IMR-90 (cell line): ENCODE results near the gene INPP5F. TPM values are rescaled to one million over a fixed set of nuclear protein-coding genes. Genes with fewer than 3 reads are reported as not detected.

ENCODE experiments used
- ATAC-seq: fragments of 200-7000 bp; cut with Tn5 transposase; 2 replicates; pipeline ENCODE4 v1.9.1; 2020; ENCODE audit warnings: low read depth, mild to moderate bottlenecking, moderate library complexity
- BruUV-seq: library from RNA; stranded (reverse); fragments of 400-500 nt; replicated peaks from 2 replicates; lab custom pipeline; 2021; lab: Mats Ljungman, UMichigan
- CTCF ChIA-PET: fragments of 300-600 bp; formaldehyde crosslinking; extraction: SDS; loops from one replicate; lab custom pipeline; 2021; ENCODE audit warnings: antibody characterized with exemption; lab: Yijun Ruan, JAX
- POLR2A ChIA-PET: fragments of 300-600 bp; sonication (Branson Sonifier 250); formaldehyde crosslinking; loops from one replicate; lab custom pipeline; 2022; ENCODE audit warnings: antibody characterized with exemption; ENCODE audit not compliant: unreplicated experiment; lab: Charles Lee
- DNase-seq: peaks from one replicate; pipeline ENCODE4 v3.0.0; 2013
- H2AFZ ChIP-seq: replicated peaks from 2 replicates; pipeline ENCODE3; 2013; ENCODE audit warnings: low read length, mild to moderate bottlenecking; ENCODE audit not compliant: poor library complexity
- H2AK5ac ChIP-seq: 2 replicates; pipeline ENCODE4 v1.6.1; 2013; ENCODE audit warnings: low read depth, low read length, inconsistent platforms
- H2AK9ac ChIP-seq: replicated peaks from 2 replicates; pipeline ENCODE3; 2013; ENCODE audit warnings: mild to moderate bottlenecking, low read depth, low read length, moderate library complexity; ENCODE audit not compliant: poor library complexity
- H2BK120ac ChIP-seq: 2 replicates; pipeline ENCODE4 v1.6.1; 2013; ENCODE audit warnings: low read depth, low read length, inconsistent platforms
- H2BK15ac ChIP-seq: 3 replicates; pipeline ENCODE4 v1.6.1; 2013; ENCODE audit warnings: low read depth, low read length, inconsistent platforms
- H2BK20ac ChIP-seq: 2 replicates; pipeline ENCODE4 v1.6.1; 2013; ENCODE audit warnings: low read depth, mild to moderate bottlenecking, inconsistent platforms, low read length, moderate library complexity
- H2BK5ac ChIP-seq: 2 replicates; pipeline ENCODE4 v1.6.1; 2013; ENCODE audit warnings: mild to moderate bottlenecking, low read depth, low read length, inconsistent platforms; ENCODE audit not compliant: poor library complexity, severe bottlenecking
- H3K14ac ChIP-seq: replicated peaks from 2 replicates; pipeline ENCODE4 v1.6.1; 2013; ENCODE audit warnings: low read depth, low read length, inconsistent platforms
- H3K18ac ChIP-seq: 2 replicates; pipeline ENCODE4 v1.6.1; 2013; ENCODE audit warnings: low read depth, low read length, control low read depth
- H3K23ac ChIP-seq: 2 replicates; pipeline ENCODE4 v1.6.1; 2013; ENCODE audit warnings: low read depth, low read length, inconsistent platforms
- H3K27ac ChIP-seq: 2 replicates; pipeline ENCODE4 v1.5.1; 2013; ENCODE audit warnings: mild to moderate bottlenecking, control low read depth, low read length; ENCODE audit not compliant: insufficient read depth
- H3K27me3 ChIP-seq: 2 replicates; pipeline ENCODE4 v1.6.1; 2013; ENCODE audit warnings: low read length; ENCODE audit not compliant: control insufficient read depth, insufficient read depth
- H3K36me3 ChIP-seq: 2 replicates; pipeline ENCODE4 v1.6.1; 2013; ENCODE audit warnings: low read length, mixed read lengths; ENCODE audit not compliant: control insufficient read depth, insufficient read depth
- H3K4ac ChIP-seq: 2 replicates; pipeline ENCODE4 v1.6.1; 2013; ENCODE audit warnings: low read depth, low read length, inconsistent platforms
- H3K4me1 ChIP-seq: 2 replicates; pipeline ENCODE4 v1.6.1; 2013; ENCODE audit warnings: low read length, mixed read lengths; ENCODE audit not compliant: control insufficient read depth, insufficient read depth
- H3K4me2 ChIP-seq: 2 replicates; pipeline ENCODE4 v1.6.1; 2013; ENCODE audit warnings: low read depth, mild to moderate bottlenecking, control low read depth, low read length, moderate library complexity
- H3K4me3 ChIP-seq: 2 replicates; pipeline ENCODE4 v1.5.1; 2013; ENCODE audit warnings: low read depth, mild to moderate bottlenecking, control low read depth, low read length, moderate library complexity; ENCODE audit not compliant: insufficient read depth
- H3K56ac ChIP-seq: 2 replicates; pipeline ENCODE4 v1.6.1; 2013; ENCODE audit warnings: low read length, inconsistent platforms; ENCODE audit not compliant: insufficient read depth; ENCODE audit errors: extremely low read depth
- H3K79me1 ChIP-seq, 2 experiments: 2 replicates each; pipeline ENCODE4 v1.6.1; 2013; ENCODE audit warnings: low read length in 2 of 2, inconsistent platforms in 1 of 2, low read depth in 1 of 2
- H3K9ac ChIP-seq: 2 replicates; pipeline ENCODE4 v1.6.1; 2013; ENCODE audit warnings: low read depth, low read length, control low read depth
- H3K9me1 ChIP-seq: 2 replicates; pipeline ENCODE4 v1.6.1; 2013; ENCODE audit warnings: low read length, inconsistent platforms; ENCODE audit not compliant: insufficient read depth
- H3K9me3 ChIP-seq: 2 replicates; pipeline ENCODE4 v1.6.1; 2013; ENCODE audit warnings: low read length; ENCODE audit not compliant: control insufficient read depth, insufficient read depth
- H4K20me1 ChIP-seq: 2 replicates; pipeline ENCODE4 v1.6.1; 2013; ENCODE audit warnings: low read length, inconsistent platforms; ENCODE audit not compliant: insufficient read depth
- H4K5ac ChIP-seq: 2 replicates; pipeline ENCODE4 v1.6.1; 2013; ENCODE audit warnings: mild to moderate bottlenecking, low read depth, low read length, control low read depth
- H4K8ac ChIP-seq, 2 experiments: 2 replicates each; pipeline ENCODE4 v1.6.1; 2013; ENCODE audit warnings: low read depth in 2 of 2, low read length in 2 of 2, control low read depth in 1 of 2, inconsistent platforms in 1 of 2
- H4K91ac ChIP-seq: 2 replicates; pipeline ENCODE4 v1.6.1; 2013; ENCODE audit warnings: low read depth, low read length, inconsistent platforms; ENCODE audit not compliant: insufficient read depth
- BHLHE40 ChIP-seq: fragments of 150-350 bp; IDR thresholded peaks from 2 replicates; pipeline ENCODE4 v1.6.1; 2016; ENCODE audit warnings: mild to moderate bottlenecking, low read depth, low read length
- CEBPB ChIP-seq: IDR thresholded peaks from 2 replicates; pipeline ENCODE4 v1.6.1; 2012; ENCODE audit warnings: low read depth, low read length, improper control_type of control experiment
- FOS ChIP-seq: fragments of 150-350 bp; IDR thresholded peaks from 2 replicates; pipeline ENCODE4 v1.6.1; 2016; ENCODE audit warnings: low read depth, low read length
- MAFK ChIP-seq: IDR thresholded peaks from 2 replicates; pipeline ENCODE4 v1.6.1; 2012; ENCODE audit warnings: low read depth, low read length, improper control_type of control experiment
- MXI1 ChIP-seq: IDR thresholded peaks from 2 replicates; pipeline ENCODE4 v1.6.1; 2012; ENCODE audit warnings: low read depth, mild to moderate bottlenecking, low read length, moderate library complexity, borderline replicate concordance
- RAD21 ChIP-seq: IDR thresholded peaks from 2 replicates; pipeline ENCODE4 v1.6.1; 2012; ENCODE audit warnings: low read length, improper control_type of control experiment
- RFX5 ChIP-seq: IDR thresholded peaks from 2 replicates; pipeline ENCODE4 v1.8.0; 2012; ENCODE audit warnings: low read depth, mild to moderate bottlenecking, low read length, moderate library complexity
- WGBS, 2 experiments: methylation state at CpG; one replicate each; pipeline versions ENCODE4 v1.1.5 to v1.1.7; 2013; ENCODE audit warnings: missing lambda C conversion rate in 2 of 2; ENCODE audit not compliant: insufficient read length in 1 of 2; ENCODE audit errors: extremely low coverage in 2 of 2; 5-methylcytosine and 5-hydroxymethylcytosine counted together
- dilution Hi-C: fragments of 300-500 bp; cut with HindIII; formaldehyde crosslinking; loops from one replicate; pipeline ENCODE4 v1.14.3; 2018; ENCODE audit warnings: low sequenced_read_pairs; ENCODE audit not compliant: unreplicated experiment
- in situ Hi-C: fragments of 300-500 bp; cut with MboI; formaldehyde crosslinking; loops from 3 replicates; pipeline ENCODE4 v1.14.3; 2019; ENCODE audit warnings: low sequenced_read_pairs, inconsistent platforms, mixed read lengths
- intact Hi-C: fragments of 100-400 bp; cut with micrococcal nuclease; formaldehyde crosslinking; loops from 2 replicates; pipeline ENCODE4 v1.10.0; 2022
- polyA plus RNA-seq, 3 experiments: library from polyadenylated mRNA; depleted of rRNA; stranded (reverse); fragments of >200 nt; gene quantifications; 2 replicates each; pipeline ENCODE4 v1.2.3, GENCODE V29; 2012; ENCODE audit warnings: low replicate concordance in 1 of 3
- total RNA-seq: library from RNA; depleted of rRNA; stranded (reverse); fragments of >200 nt; gene quantifications from 2 replicates; pipeline ENCODE4 v1.2.3, GENCODE V29; 2012
- TF ChIP-seq, protein P1 (sequence below): fragments of 150-350 bp; IDR thresholded peaks from 2 replicates; pipeline ENCODE4 v1.6.1; 2017; ENCODE audit warnings: mild to moderate bottlenecking, antibody characterized with exemption, low read length, low read depth
- TF ChIP-seq, protein P2 (sequence below): conservative IDR thresholded peaks from 2 replicates; pipeline ENCODE4 v1.5.1; 2012; ENCODE audit warnings: mild to moderate bottlenecking, low read depth, low read length, improper control_type of control experiment
- TF ChIP-seq, protein P3 (sequence below): fragments of 150-350 bp; IDR thresholded peaks from 2 replicates; pipeline ENCODE4 v1.6.1; 2016; ENCODE audit warnings: low read depth, mild to moderate bottlenecking, low read length, moderate library complexity, borderline replicate concordance

The INPP5F gene
- total and polyA plus RNA-seq, 2 of the 4 experiments (the other 2 are of a cell fraction), result 19.0 to 29.6 TPM

DNA sequence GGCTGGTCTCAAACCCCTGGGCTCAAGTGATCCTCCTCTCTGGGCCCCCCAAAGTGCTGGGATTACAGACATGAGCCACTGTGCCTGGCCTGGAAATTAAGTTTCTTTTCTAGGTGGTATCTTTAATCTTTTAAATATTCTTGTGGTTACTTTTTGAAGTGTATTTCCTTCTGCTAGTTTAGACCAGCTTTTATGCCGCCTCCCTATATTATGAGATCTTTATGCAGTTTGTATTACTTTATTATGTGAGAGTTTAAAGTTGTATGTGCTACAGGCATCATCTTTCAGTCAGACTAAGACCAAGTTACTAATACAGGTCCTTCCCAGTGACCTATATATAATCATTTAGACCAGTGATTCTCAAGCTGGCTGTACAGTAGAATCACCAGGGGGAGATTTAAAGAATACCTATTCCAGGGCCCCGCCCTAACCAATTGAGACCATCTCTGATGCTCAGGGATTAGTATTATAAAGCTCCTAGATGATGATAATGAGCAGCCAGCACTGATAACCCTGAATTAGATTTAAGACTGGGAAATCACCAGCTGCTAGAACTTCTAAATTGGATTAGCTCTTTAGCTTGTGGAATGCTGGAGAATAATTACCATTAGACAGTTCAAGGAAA, 11.3 kb downstream of the INPP5F start:
- H3K4me1 ChIP-seq, result no peaks in the 10 kb centered on the region
- no peak overlapping the region for H3K23ac ChIP-seq
- ATAC-seq (no peak), DNase-seq (no peak)
- H4K5ac ChIP-seq, result no peak overlapping the region; the same call in 1 of the 2 replicates
- BruUV-seq, result no TSS peak
- no peaks in the 10 kb centered on the region for H3K36me3 ChIP-seq
- H3K4me3 ChIP-seq, result no peak overlapping the region
- dilution Hi-C loops, result no loop called here
- TF ChIP-seq BHLHE40 (no peak), RFX5 (no peak), FOS (no peak), MAFK (no peak), MXI1 (no peak), RAD21 (no peak), CEBPB (no peak)
- TF ChIP-seq, protein P1, sequence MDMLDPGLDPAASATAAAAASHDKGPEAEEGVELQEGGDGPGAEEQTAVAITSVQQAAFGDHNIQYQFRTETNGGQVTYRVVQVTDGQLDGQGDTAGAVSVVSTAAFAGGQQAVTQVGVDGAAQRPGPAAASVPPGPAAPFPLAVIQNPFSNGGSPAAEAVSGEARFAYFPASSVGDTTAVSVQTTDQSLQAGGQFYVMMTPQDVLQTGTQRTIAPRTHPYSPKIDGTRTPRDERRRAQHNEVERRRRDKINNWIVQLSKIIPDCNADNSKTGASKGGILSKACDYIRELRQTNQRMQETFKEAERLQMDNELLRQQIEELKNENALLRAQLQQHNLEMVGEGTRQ, result no peak
- TF ChIP-seq, protein P2, sequence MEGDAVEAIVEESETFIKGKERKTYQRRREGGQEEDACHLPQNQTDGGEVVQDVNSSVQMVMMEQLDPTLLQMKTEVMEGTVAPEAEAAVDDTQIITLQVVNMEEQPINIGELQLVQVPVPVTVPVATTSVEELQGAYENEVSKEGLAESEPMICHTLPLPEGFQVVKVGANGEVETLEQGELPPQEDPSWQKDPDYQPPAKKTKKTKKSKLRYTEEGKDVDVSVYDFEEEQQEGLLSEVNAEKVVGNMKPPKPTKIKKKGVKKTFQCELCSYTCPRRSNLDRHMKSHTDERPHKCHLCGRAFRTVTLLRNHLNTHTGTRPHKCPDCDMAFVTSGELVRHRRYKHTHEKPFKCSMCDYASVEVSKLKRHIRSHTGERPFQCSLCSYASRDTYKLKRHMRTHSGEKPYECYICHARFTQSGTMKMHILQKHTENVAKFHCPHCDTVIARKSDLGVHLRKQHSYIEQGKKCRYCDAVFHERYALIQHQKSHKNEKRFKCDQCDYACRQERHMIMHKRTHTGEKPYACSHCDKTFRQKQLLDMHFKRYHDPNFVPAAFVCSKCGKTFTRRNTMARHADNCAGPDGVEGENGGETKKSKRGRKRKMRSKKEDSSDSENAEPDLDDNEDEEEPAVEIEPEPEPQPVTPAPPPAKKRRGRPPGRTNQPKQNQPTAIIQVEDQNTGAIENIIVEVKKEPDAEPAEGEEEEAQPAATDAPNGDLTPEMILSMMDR, result no peak
- TF ChIP-seq, protein P3, sequence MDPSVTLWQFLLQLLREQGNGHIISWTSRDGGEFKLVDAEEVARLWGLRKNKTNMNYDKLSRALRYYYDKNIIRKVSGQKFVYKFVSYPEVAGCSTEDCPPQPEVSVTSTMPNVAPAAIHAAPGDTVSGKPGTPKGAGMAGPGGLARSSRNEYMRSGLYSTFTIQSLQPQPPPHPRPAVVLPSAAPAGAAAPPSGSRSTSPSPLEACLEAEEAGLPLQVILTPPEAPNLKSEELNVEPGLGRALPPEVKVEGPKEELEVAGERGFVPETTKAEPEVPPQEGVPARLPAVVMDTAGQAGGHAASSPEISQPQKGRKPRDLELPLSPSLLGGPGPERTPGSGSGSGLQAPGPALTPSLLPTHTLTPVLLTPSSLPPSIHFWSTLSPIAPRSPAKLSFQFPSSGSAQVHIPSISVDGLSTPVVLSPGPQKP, result no peak
- H4K20me1 ChIP-seq, result no peaks in the 10 kb centered on the region; the same call in 1 of the 2 replicates
- no peak overlapping the region for H3K9ac ChIP-seq
- peak overlapping the region; percentile 78 for H2BK5ac ChIP-seq
- no peak overlapping the region for H2AK5ac ChIP-seq
- no peak overlapping the region; the same call in 1 of the 2 replicates for H3K27ac ChIP-seq
- H2BK120ac ChIP-seq, result peak overlapping the region; percentile 52; the same call in 1 of the 2 replicates
- ChIA-PET CTCF (interaction anchor here (0.5 to 0.9 kb wide), 3 partner anchors 9 to 13 kb away, joined by 3 to 4 read pairs (median 3); no protein-coding TSS in a partner anchor), POLR2A (interaction anchor here (1.0 kb wide), 1 partner anchor 11 kb away, joined by 3 read pairs; the partner anchor contains the start of gene INPP5F)
- H3K18ac ChIP-seq, result peak overlapping the region; percentile 26; the same call in 1 of the 2 replicates
- H3K4me2 ChIP-seq, result peak overlapping the region; percentile 14; the same call in 1 of the 2 replicates
- in situ Hi-C loops, result no loop called here
- peaks cover 20 to 56% of the 10 kb centered on the region in 2 experiments for H3K79me1 ChIP-seq
- peak overlapping the region in 1 of 2 experiments; percentile 51; a peak in 2 of 4 replicates for H4K8ac ChIP-seq
- peak overlapping the region; percentile 19; the same call in 1 of the 2 replicates for H3K4ac ChIP-seq
- H2BK20ac ChIP-seq, result peak overlapping the region; percentile 39; the same call in 1 of the 2 replicates
- WGBS, 2 experiments, result no CpG with 5 or more reads among the region's 2 CpGs
- H3K56ac ChIP-seq, result no peak overlapping the region
- no peak overlapping the region for H3K14ac ChIP-seq
- peaks cover 2% of the 10 kb centered on the region for H3K9me1 ChIP-seq
- H2AK9ac ChIP-seq, result no peak overlapping the region
- H3K9me3 ChIP-seq, result no peaks in the 10 kb centered on the region
- intact Hi-C loops, result no loop called here
- peak overlapping the region; percentile 27; the same call in 1 of the 2 replicates for H4K91ac ChIP-seq
- H2AFZ ChIP-seq, result no peak overlapping the region
- no peaks in the 10 kb centered on the region for H3K27me3 ChIP-seq
- no peak overlapping the region for H2BK15ac ChIP-seq
